WTC11 (cell line): ENCODE data around the gene TOB1. TPM values are rescaled to one million over a fixed set of nuclear protein-coding genes. Genes with fewer than 3 reads are reported as not detected.

Source experiments
- ATAC-seq: fragments of 200-7000 bp; cut with Tn5 transposase; 2 replicates; pipeline ENCODE4 v1.10.0; 2021; ENCODE audit warnings: mild to moderate bottlenecking, moderate library complexity
- CTCF ChIA-PET: fragments of 300-600 bp; sonication (Branson Sonifier 250); formaldehyde crosslinking; loops from one replicate; lab custom pipeline; 2021; ENCODE audit warnings: antibody characterized with exemption; lab: Charles Lee
- POLR2A ChIA-PET: fragments of 350-600 bp; sonication (Branson Sonifier 250); formaldehyde crosslinking; loops from one replicate; lab custom pipeline; 2021; ENCODE audit warnings: antibody characterized with exemption; lab: Charles Lee
- DNase-seq: peaks from one replicate; pipeline ENCODE4 v3.0.0; 2021; ENCODE audit warnings: low spot score
- H3K27ac Mint-ChIP-seq: 2 replicates; pipeline ENCODE4 v1.8.0; 2021; ENCODE audit warnings: mixed read lengths
- H3K27me3 Mint-ChIP-seq: 2 replicates; pipeline ENCODE4 v1.8.0; 2021; ENCODE audit warnings: low read depth, mild to moderate bottlenecking, moderate library complexity, mixed read lengths
- H3K36me3 Mint-ChIP-seq: 2 replicates; pipeline ENCODE4 v1.8.0; 2021; ENCODE audit warnings: mixed read lengths
- H3K4me1 Mint-ChIP-seq: 2 replicates; pipeline ENCODE4 v1.8.0; 2022; ENCODE audit warnings: mixed read lengths
- H3K4me3 Mint-ChIP-seq: 2 replicates; pipeline ENCODE4 v1.8.0; 2021; ENCODE audit warnings: mild to moderate bottlenecking, moderate library complexity, mixed read lengths
- H3K9me3 Mint-ChIP-seq: 2 replicates; pipeline ENCODE4 v1.8.0; 2021; ENCODE audit warnings: mixed read lengths
- AFF4 ChIP-seq: sonication (generic); formaldehyde crosslinking; IDR thresholded peaks from 2 replicates; pipeline ENCODE4 v1.8.1; 2023; ENCODE audit warnings: mild to moderate bottlenecking, missing genetic modification reagents, borderline replicate concordance
- CDX4 ChIP-seq: fragments of 250-450 bp; sonication (Bioruptor Pico); IDR thresholded peaks from 2 replicates; pipeline ENCODE4 v1.9.0; 2021; ENCODE audit warnings: moderate library complexity, mild to moderate bottlenecking, inconsistent platforms, borderline replicate concordance
- E2F4 ChIP-seq: sonication (generic); formaldehyde crosslinking; IDR thresholded peaks from 2 replicates; pipeline ENCODE4 v1.8.1; 2022; ENCODE audit warnings: low read depth, mild to moderate bottlenecking, moderate library complexity, missing genetic modification reagents, borderline replicate concordance
- ESRRA ChIP-seq: sonication (generic); formaldehyde crosslinking; IDR thresholded peaks from 2 replicates; pipeline ENCODE4 v1.8.1; 2022; ENCODE audit warnings: mild to moderate bottlenecking, missing genetic modification reagents, borderline replicate concordance
- HMGXB4 ChIP-seq: sonication (generic); formaldehyde crosslinking; IDR thresholded peaks from 2 replicates; pipeline ENCODE4 v1.8.1; 2023; ENCODE audit warnings: mild to moderate bottlenecking, moderate library complexity, missing genetic modification reagents
- IRF1 ChIP-seq: sonication (generic); formaldehyde crosslinking; IDR thresholded peaks from 2 replicates; pipeline ENCODE4 v1.8.0; 2023; ENCODE audit warnings: missing genetic modification reagents
- IRF2 ChIP-seq: sonication (generic); formaldehyde crosslinking; IDR thresholded peaks from 2 replicates; pipeline ENCODE4 v1.8.0; 2022; ENCODE audit warnings: low read depth, missing genetic modification reagents, borderline replicate concordance
- NR3C1 ChIP-seq: sonication (generic); formaldehyde crosslinking; conservative IDR thresholded peaks from 2 replicates; pipeline ENCODE4 v1.8.1; 2023; ENCODE audit warnings: low read depth, mild to moderate bottlenecking, missing genetic modification reagents
- PRDM15 ChIP-seq: sonication (generic); formaldehyde crosslinking; IDR thresholded peaks from 2 replicates; pipeline ENCODE4 v1.8.0; 2022; ENCODE audit warnings: missing genetic modification reagents
- SMAD3 ChIP-seq: sonication (generic); formaldehyde crosslinking; IDR thresholded peaks from 2 replicates; pipeline ENCODE4 v1.8.0; 2022; ENCODE audit warnings: missing genetic modification reagents, mild to moderate bottlenecking, borderline replicate concordance
- SOX15 ChIP-seq: fragments of 250-450 bp; sonication (Bioruptor Pico); IDR thresholded peaks from 2 replicates; pipeline ENCODE4 v1.9.0; 2021; ENCODE audit warnings: mild to moderate bottlenecking
- ZNF121 ChIP-seq: sonication (generic); formaldehyde crosslinking; IDR thresholded peaks from 2 replicates; pipeline ENCODE4 v1.8.0; 2023; ENCODE audit warnings: missing genetic modification reagents
- ZNF138 ChIP-seq: sonication (generic); formaldehyde crosslinking; conservative IDR thresholded peaks from 2 replicates; pipeline ENCODE4 v1.8.1; 2022; ENCODE audit warnings: mild to moderate bottlenecking, moderate library complexity, missing genetic modification reagents
- ZNF396 ChIP-seq: fragments of 250-450 bp; sonication (Bioruptor Pico); IDR thresholded peaks from 2 replicates; pipeline ENCODE4 v1.8.0; 2021; ENCODE audit warnings: mild to moderate bottlenecking, moderate library complexity, borderline replicate concordance
- total RNA-seq: library from RNA; stranded (reverse); gene quantifications from 3 replicates; pipeline ENCODE4 v1.2.3, GENCODE V29; 2021
- TF ChIP-seq, protein P1 (sequence below): sonication (generic); formaldehyde crosslinking; IDR thresholded peaks from 2 replicates; pipeline ENCODE4 v1.8.1; 2023; ENCODE audit warnings: mild to moderate bottlenecking, missing genetic modification reagents, moderate library complexity
- TF ChIP-seq, protein P2 (sequence below): sonication (generic); formaldehyde crosslinking; IDR thresholded peaks from 2 replicates; pipeline ENCODE4 v1.8.0; 2022; ENCODE audit warnings: mild to moderate bottlenecking, missing genetic modification reagents
- TF ChIP-seq, protein P3 (sequence below): sonication (generic); formaldehyde crosslinking; IDR thresholded peaks from 2 replicates; pipeline ENCODE4 v1.8.1; 2022; ENCODE audit warnings: missing genetic modification reagents, borderline replicate concordance

Gene TOB1
- total RNA-seq, 1 experiment from 2014 or later, result 36.0 TPM

GRCh38 chr17:50848039-50848438, 18.1 kb downstream of the TOB1 start:
- Mint-ChIP-seq H3K36me3 (no peaks in the 10 kb centered on the region), H3K27me3 (no peaks in the 10 kb centered on the region), H3K9me3 (no peaks in the 10 kb centered on the region), H3K27ac (no peak overlapping the region), H3K4me1 (peaks cover 17% of the 10 kb centered on the region), H3K4me3 (no peak overlapping the region)
- TF ChIP-seq E2F4 (CRISPR knock-in tag), result no peak
- TF ChIP-seq ESRRA (CRISPR knock-in tag), result no peak
- TF ChIP-seq PRDM15, result no peak
- no peak for TF ChIP-seq SOX15 (CRISPR knock-in tag)
- TF ChIP-seq, protein P1, sequence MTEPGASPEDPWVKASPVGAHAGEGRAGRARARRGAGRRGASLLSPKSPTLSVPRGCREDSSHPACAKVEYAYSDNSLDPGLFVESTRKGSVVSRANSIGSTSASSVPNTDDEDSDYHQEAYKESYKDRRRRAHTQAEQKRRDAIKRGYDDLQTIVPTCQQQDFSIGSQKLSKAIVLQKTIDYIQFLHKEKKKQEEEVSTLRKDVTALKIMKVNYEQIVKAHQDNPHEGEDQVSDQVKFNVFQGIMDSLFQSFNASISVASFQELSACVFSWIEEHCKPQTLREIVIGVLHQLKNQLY, result no peak
- TF ChIP-seq SMAD3 (CRISPR knock-in tag), result no peak
- no peak for TF ChIP-seq IRF1 (CRISPR knock-in tag)
- TF ChIP-seq, protein P2, sequence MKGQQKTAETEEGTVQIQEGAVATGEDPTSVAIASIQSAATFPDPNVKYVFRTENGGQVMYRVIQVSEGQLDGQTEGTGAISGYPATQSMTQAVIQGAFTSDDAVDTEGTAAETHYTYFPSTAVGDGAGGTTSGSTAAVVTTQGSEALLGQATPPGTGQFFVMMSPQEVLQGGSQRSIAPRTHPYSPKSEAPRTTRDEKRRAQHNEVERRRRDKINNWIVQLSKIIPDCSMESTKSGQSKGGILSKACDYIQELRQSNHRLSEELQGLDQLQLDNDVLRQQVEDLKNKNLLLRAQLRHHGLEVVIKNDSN (CRISPR knock-in tag), result no peak
- TF ChIP-seq NR3C1 (CRISPR knock-in tag), result no peak
- no peak for TF ChIP-seq ZNF138 (CRISPR knock-in tag)
- ATAC-seq, result no peak
- no peak for DNase-seq
- ChIA-PET CTCF (interaction anchor here (1.2 to 2.0 kb wide), 5 partner anchors 16 to 109 kb away, joined by 4 to 8 read pairs (median 5); no protein-coding TSS in a partner anchor), POLR2A (no interaction called here)

GRCh38 chr17:50847566-50847965, 18.6 kb downstream of the TOB1 start:
- Mint-ChIP-seq H3K4me3 (no peak overlapping the region), H3K27ac (no peak overlapping the region), H3K27me3 (no peaks in the 10 kb centered on the region), H3K36me3 (no peaks in the 10 kb centered on the region), H3K4me1 (peaks cover 14% of the 10 kb centered on the region), H3K9me3 (no peaks in the 10 kb centered on the region)
- no peak for ATAC-seq
- POLR2A ChIA-PET, result no interaction called here
- DNase-seq, result no peak
- CTCF ChIA-PET, result interaction anchor here (1.1 to 2.0 kb wide), 3 partner anchors 16 to 73 kb away, joined by 3 to 7 read pairs (median 5); no protein-coding TSS in a partner anchor
- no peak for TF ChIP-seq CDX4
- no peak for TF ChIP-seq IRF1 (CRISPR knock-in tag)
- TF ChIP-seq, protein P3, sequence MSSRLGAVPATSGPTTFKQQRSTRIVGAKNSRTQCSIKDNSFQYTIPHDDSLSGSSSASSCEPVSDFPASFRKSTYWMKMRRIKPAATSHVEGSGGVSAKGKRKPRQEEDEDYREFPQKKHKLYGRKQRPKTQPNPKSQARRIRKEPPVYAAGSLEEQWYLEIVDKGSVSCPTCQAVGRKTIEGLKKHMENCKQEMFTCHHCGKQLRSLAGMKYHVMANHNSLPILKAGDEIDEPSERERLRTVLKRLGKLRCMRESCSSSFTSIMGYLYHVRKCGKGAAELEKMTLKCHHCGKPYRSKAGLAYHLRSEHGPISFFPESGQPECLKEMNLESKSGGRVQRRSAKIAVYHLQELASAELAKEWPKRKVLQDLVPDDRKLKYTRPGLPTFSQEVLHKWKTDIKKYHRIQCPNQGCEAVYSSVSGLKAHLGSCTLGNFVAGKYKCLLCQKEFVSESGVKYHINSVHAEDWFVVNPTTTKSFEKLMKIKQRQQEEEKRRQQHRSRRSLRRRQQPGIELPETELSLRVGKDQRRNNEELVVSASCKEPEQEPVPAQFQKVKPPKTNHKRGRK (CRISPR knock-in tag), result no peak
- no peak for TF ChIP-seq AFF4
- no peak for TF ChIP-seq ZNF121 (CRISPR knock-in tag)
- no peak for TF ChIP-seq ZNF396
- no peak for TF ChIP-seq HMGXB4 (CRISPR knock-in tag)
- no peak for TF ChIP-seq IRF2 (CRISPR knock-in tag)
